Small intestine (tissue), 7 donors: Measurements from ENCODE around the gene PPARA. TPM values are rescaled to one million over a fixed set of nuclear protein-coding genes. Genes with fewer than 3 reads are reported as not detected.
A peak's percentile ranks its signal among the peaks of the same experiment; 100 is the strongest.

Experiments
- DNase-seq, 2 donors: peaks; one replicate each; pipeline versions ENCODE4 v3.0.0 to v3.0.0-alpha.2; 2013
- FAIRE-seq: peaks from 2 replicates; lab custom pipeline; 2012; peaks lifted over from hg19 to GRCh38; lab: Jason Lieb, UNC
- H3K27ac ChIP-seq, 3 donors: one replicate each; pipeline ENCODE4 v1.5.1; 2013; ENCODE audit warnings: low read length in 2 of 3, mild to moderate bottlenecking in 2 of 3, control low read depth in 1 of 3, inconsistent platforms in 1 of 3, low read depth in 1 of 3, moderate library complexity in 1 of 3
- H3K27me3 ChIP-seq, 3 donors: one replicate each; pipeline ENCODE4 v1.6.1; 2013; ENCODE audit warnings: low read length in 3 of 3, inconsistent platforms in 1 of 3; ENCODE audit not compliant: control insufficient read depth in 3 of 3, insufficient read depth in 3 of 3
- H3K36me3 ChIP-seq, 3 donors: one replicate each; pipeline ENCODE4 v1.6.1; 2013; ENCODE audit warnings: low read length in 3 of 3, inconsistent platforms in 1 of 3, low read depth in 1 of 3, mild to moderate bottlenecking in 1 of 3, moderate library complexity in 1 of 3; ENCODE audit not compliant: control insufficient read depth in 3 of 3, insufficient read depth in 2 of 3
- H3K4me1 ChIP-seq, 3 donors: one replicate each; pipeline ENCODE4 v1.6.1; 2013; ENCODE audit warnings: low read length in 2 of 3, inconsistent platforms in 1 of 3, low read depth in 1 of 3, mild to moderate bottlenecking in 1 of 3, moderate library complexity in 1 of 3; ENCODE audit not compliant: control insufficient read depth in 3 of 3, insufficient read depth in 2 of 3
- H3K4me3 ChIP-seq, 3 donors: one replicate each; pipeline ENCODE4 v1.5.1; 2013; ENCODE audit warnings: low read length in 3 of 3, control low read depth in 1 of 3, inconsistent platforms in 1 of 3, low read depth in 1 of 3, mild to moderate bottlenecking in 1 of 3, moderate library complexity in 1 of 3
- H3K9me3 ChIP-seq, 2 donors: one replicate each; pipeline ENCODE4 v1.6.1; 2013; ENCODE audit warnings: low read depth in 1 of 2, low read length in 1 of 2; ENCODE audit not compliant: control insufficient read depth in 2 of 2, insufficient read depth in 1 of 2
- whole genome bisulfite sequencing, 3 donors: extraction: QIAGEN DNeasy Blood & Tissue Kit; methylation state at CpG; one replicate each; pipeline ENCODE4 v1.1.7; 2013; 5-methylcytosine and 5-hydroxymethylcytosine counted together
- polyA plus RNA-seq, 4 donors: library from polyadenylated mRNA; stranded (reverse) in 3 of 4; unstranded in 1 of 4; fragments of 200-250 nt in 3 of 4; fragments of 120-200 nt in 1 of 4; gene quantifications; one replicate each; pipeline versions ENCODE4 v1.2.1 to v1.2.3, GENCODE V29; 2013
- donor health status: healthy with polysubstance abuse.
- donor health status: control.
- donor health status: control.
- donor health status: Bipolar disorder and iron deficiency.
- donor health status: healthy.

Gene PPARA
- polyA plus RNA-seq, 4 donors = 19.9 to 53.6 (median 23.0) TPM

DNA sequence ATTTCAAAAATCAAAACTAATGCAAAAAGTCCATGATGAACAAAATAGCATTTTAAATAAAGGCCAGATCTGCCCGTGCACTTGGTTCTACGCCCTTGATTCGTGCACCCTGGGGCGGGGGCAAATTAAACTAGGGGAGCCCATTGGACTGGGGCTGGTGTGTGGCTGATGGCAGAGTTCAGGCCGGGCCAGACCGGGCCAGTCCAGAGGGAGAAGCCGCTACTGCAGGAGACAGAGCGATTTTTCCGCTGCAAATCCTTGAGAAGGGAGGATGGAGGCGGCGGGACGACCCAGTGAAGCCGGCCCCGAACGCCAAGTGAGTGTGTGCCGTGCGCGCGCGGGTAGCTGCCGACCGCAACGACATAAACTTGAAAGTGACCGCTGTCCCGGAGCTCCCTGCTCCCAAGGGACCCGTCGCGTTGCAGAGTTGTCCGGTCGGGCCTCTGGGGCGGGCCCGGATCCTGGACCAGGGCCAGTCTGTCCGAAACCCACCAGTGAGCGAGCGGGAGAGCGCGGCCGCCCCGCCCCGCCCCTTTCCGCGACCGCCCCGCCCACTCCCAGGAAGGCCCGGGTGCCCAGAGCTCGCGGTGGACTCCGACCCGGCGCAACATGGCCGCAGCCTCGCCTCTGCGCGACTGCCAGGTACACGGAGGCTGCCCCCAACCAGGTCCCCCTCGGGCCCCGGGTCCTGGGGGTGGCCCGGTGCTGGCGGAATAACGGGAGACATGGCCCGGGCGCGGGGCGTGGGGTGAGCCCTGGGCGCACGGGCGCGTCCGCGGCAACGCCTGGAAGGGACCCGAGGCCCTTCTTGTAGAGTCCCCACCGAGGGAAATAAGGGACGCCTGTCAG lies 117.3 kb downstream of the PPARA start, which contains the start of gene TTC38:
Gene TTC38, plus strand, starts transcription at position 578 of the 849 bp plus-strand sequence. Its CDS starts 32 bp downstream, at position 610.
- H3K27ac ChIP-seq = peak within 1 kb of the TSS; percentile 71 to 86 (median 84)
- H3K4me3 ChIP-seq = peak within 1 kb of the TSS; percentile 69 to 91 (median 72)
- peaks cover 0 to 3% (median 0%) of the 10 kb centered on the region in 3 donors for H3K27me3 ChIP-seq
- FAIRE-seq = no peak
- H3K4me1 ChIP-seq = peaks cover 0 to 26% (median 4%) of the 10 kb centered on the region in 3 donors
- WGBS, 3 donors = 0 to 1% (median 1%) methylated on average over 57 to 74 of the region's 74 CpGs
- peaks cover 0 to 19% of the 10 kb centered on the region in 2 donors for H3K9me3 ChIP-seq
- DNase-seq = peak; percentile 91 to 92
- H3K36me3 ChIP-seq = peaks cover 1 to 35% (median 4%) of the 10 kb centered on the region in 3 donors

DNA sequence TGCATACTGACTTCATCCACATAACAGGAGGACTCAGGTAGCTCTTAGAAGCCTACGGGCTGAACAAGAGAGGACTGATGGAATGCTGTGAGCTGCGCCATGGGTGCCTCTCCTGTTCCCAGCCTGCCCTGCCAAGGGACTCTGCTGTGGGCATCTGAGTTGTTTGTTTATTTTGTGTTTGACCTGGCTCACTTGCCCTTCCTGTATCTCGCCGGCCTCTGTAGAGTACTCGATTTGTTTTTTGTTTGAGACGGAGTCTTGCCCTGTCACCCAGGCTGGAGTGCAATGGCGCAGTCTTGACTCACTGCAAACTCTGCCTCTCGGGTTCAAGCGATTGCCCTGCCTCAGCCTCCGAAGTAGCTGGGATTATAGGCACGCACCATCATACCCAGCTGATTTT lies 119.2 kb downstream of the PPARA start:
- Histone ChIP-seq H3K27me3 (no peaks in the 10 kb centered on the region), H3K4me1 (peaks cover 0 to 14% (median 2%) of the 10 kb centered on the region in 3 donors), H3K36me3 (peaks cover 5 to 51% (median 16%) of the 10 kb centered on the region in 3 donors), H3K9me3 (peaks cover 0 to 9% of the 10 kb centered on the region in 2 donors), H3K27ac (peak overlapping the region in 2 of 3 donors; percentile 18 to 57), H3K4me3 (peak overlapping the region in 2 of 3 donors; percentile 72 to 91)
- DNase-seq = peak in 1 of 2 donors; percentile 19
- no peak for FAIRE-seq
- 31 to 69% (median 46%) methylated on average over 11 of the region's 11 CpGs for WGBS, 3 donors

- peaks cover 15 to 72% (median 33%) of the 10 kb centered on the region in 3 donors for H3K36me3 ChIP-seq
- 93 to 98% (median 94%) methylated on average over 8 of the region's 8 CpGs for WGBS, 3 donors
- H3K4me1 ChIP-seq = peaks cover 0 to 10% (median 0%) of the 10 kb centered on the region in 3 donors
- H3K9me3 ChIP-seq = peaks cover 0 to 2% of the 10 kb centered on the region in 2 donors
- H3K27me3 ChIP-seq = no peaks in the 10 kb centered on the region
- no peak overlapping the region for H3K4me3 ChIP-seq
- no peak overlapping the region for H3K27ac ChIP-seq
- FAIRE-seq = no peak
- no peak for DNase-seq
Measured at GRCh38 chr22:46272196-46272595, 121.9 kb downstream of the PPARA start.

GRCh38 chr22:46272762-46273431 lies 122.6 kb downstream of the PPARA start:
- peaks cover 0 to 2% of the 10 kb centered on the region in 2 donors for H3K9me3 ChIP-seq
- 95 to 96% (median 96%) methylated on average over 10 to 12 of the region's 12 CpGs for WGBS, 3 donors
- no peak overlapping the region for H3K27ac ChIP-seq
- peaks cover 15 to 79% (median 36%) of the 10 kb centered on the region in 3 donors for H3K36me3 ChIP-seq
- peaks cover 0 to 7% (median 0%) of the 10 kb centered on the region in 3 donors for H3K4me1 ChIP-seq
- H3K4me3 ChIP-seq = no peak overlapping the region
- DNase-seq = no peak
- no peak for FAIRE-seq
- no peaks in the 10 kb centered on the region for H3K27me3 ChIP-seq

DNA sequence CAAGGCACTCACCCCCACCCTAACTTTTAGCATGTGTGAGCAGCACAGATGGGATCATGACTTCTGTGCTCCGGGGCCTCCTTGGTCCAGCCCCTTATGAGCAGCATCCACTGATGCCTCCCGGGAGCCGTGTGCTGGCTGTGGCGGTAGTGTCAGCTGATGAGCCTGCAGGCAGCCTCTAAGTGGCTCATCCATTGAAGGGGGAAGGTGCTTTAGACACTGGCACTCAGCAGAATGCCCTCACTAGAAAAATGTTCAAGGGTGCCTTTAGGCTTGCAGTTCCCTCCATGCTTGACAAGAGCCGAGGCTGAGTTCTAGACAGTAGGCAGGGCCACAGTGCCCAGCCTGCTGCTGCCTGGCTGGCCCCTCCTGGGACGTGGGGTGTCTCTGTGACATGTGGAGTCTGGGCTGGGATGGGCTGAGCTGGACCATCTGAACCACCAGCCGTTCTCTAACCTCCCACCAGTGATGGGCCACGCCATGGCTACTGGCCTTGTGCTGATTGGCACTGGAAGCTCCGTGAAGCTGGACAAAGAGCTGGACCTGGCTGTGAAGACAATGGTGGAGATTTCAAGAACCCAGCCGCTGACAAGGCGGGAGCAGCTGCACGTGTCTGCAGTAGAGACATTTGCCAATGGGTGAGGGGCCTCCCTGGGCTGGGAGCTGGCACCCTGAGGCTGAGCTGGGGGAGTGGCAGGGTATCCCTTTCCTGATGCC lies 123.3 kb downstream of the PPARA start:
- no peak overlapping the region for H3K4me3 ChIP-seq
- H3K9me3 ChIP-seq = peaks cover 0 to 2% of the 10 kb centered on the region in 2 donors
- no peak overlapping the region for H3K27ac ChIP-seq
- H3K4me1 ChIP-seq = peaks cover 0 to 7% (median 0%) of the 10 kb centered on the region in 3 donors
- no peaks in the 10 kb centered on the region for H3K27me3 ChIP-seq
- WGBS, 3 donors = 91 to 95% (median 94%) methylated on average over 12 of the region's 12 CpGs
- no peak for FAIRE-seq
- no peak for DNase-seq
- peaks cover 18 to 86% (median 40%) of the 10 kb centered on the region in 3 donors for H3K36me3 ChIP-seq

GRCh38 chr22:46274381-46274780 lies 124.1 kb downstream of the PPARA start:
- 92 to 95% (median 95%) methylated on average over 8 of the region's 8 CpGs for WGBS, 3 donors
- H3K4me3 ChIP-seq = no peak overlapping the region
- H3K27ac ChIP-seq = no peak overlapping the region
- H3K9me3 ChIP-seq = peaks cover 0 to 2% of the 10 kb centered on the region in 2 donors
- no peaks in the 10 kb centered on the region for H3K27me3 ChIP-seq
- H3K36me3 ChIP-seq = peaks cover 18 to 89% (median 46%) of the 10 kb centered on the region in 3 donors
- H3K4me1 ChIP-seq = peaks cover 0 to 3% (median 0%) of the 10 kb centered on the region in 3 donors
- FAIRE-seq (no peak), DNase-seq (no peak)

DNA sequence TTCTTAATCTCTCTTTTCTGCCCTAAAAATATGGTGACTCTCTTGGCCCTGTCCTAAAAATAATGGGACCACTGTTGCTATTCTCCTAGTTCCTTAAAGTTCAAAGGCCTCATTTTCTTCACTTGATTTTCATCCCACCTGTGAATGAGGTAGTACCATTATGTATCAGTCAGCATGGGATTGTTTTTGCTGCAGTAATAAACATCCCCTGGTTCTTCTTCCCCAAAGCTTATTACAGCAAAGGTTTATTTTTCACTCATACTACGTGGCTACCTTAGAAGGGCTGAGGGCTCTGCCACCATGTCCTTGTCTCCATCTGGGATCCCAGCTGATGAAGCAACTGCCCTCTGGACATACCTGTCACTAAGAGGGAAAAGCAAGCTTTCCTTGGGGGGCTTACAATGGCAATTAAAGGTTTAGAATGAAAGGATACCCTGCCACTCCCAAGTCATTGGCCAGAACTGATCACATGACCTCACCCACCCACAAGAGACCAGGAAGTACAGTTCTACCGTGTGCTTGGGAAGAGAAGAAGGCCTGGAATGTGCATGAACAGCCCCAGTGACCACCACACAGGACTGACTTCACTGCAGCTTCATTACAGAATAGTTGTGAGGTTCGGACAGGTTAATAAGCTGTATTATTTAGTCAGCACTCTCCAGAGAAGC lies 125.3 kb downstream of the PPARA start:
- H3K9me3 ChIP-seq = peaks cover 0 to 2% of the 10 kb centered on the region in 2 donors
- 74 to 77% (median 74%) methylated on average over 3 of the region's 3 CpGs for WGBS, 3 donors
- H3K36me3 ChIP-seq = peaks cover 29 to 89% (median 58%) of the 10 kb centered on the region in 3 donors
- H3K4me1 ChIP-seq = no peaks in the 10 kb centered on the region
- H3K4me3 ChIP-seq = no peak overlapping the region
- FAIRE-seq (no peak), DNase-seq (peak in 1 of 2 donors; percentile 19)
- no peaks in the 10 kb centered on the region for H3K27me3 ChIP-seq
- H3K27ac ChIP-seq = no peak overlapping the region
